ENCODE results near the gene BABAM2.

GRCh38 chr2:27884601-27885000 lies 5.9 kb upstream of the BABAM2 start:
- TF ChIP-seq EZH2 (IDR thresholded peaks at IDR 0.05; ENCODE audit: insufficient read depth, poor library complexity, severe bottlenecking) (no peak), EZH2phosphoT487 (IDR thresholded peaks at IDR 0.05; ENCODE audit: insufficient read depth, low read depth) (no peak)
